ENCODE results near the gene FTSJ3.

DNA sequence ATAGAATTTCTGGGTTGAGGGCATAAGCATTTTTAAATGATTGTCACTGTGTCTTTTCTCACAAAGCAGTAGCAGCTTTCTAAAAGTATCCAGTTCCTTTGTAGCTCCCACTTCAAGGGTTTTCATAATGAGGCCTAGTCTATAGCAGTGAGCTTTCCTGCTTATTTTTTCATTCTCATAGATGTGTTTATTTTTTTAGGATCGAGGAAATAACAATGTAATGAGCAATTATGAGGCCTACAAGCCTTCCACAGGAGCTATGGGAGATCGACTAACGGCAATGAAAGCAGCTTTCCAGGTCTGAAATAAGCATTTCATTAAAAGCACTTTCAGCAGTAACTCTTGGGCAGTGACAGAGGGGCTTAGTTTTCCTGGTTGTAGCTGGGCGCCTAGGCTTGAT, 10.8 kb downstream of the FTSJ3 start:
- TF ChIP-seq EZH2 (IDR thresholded peaks at IDR 0.05; ENCODE audit: low read depth, unreplicated experiment), result no peak
- TF ChIP-seq EZH2phosphoT487 (IDR thresholded peaks at IDR 0.05; ENCODE audit: unreplicated experiment), result no peak
- TF ChIP-seq, protein P1, sequence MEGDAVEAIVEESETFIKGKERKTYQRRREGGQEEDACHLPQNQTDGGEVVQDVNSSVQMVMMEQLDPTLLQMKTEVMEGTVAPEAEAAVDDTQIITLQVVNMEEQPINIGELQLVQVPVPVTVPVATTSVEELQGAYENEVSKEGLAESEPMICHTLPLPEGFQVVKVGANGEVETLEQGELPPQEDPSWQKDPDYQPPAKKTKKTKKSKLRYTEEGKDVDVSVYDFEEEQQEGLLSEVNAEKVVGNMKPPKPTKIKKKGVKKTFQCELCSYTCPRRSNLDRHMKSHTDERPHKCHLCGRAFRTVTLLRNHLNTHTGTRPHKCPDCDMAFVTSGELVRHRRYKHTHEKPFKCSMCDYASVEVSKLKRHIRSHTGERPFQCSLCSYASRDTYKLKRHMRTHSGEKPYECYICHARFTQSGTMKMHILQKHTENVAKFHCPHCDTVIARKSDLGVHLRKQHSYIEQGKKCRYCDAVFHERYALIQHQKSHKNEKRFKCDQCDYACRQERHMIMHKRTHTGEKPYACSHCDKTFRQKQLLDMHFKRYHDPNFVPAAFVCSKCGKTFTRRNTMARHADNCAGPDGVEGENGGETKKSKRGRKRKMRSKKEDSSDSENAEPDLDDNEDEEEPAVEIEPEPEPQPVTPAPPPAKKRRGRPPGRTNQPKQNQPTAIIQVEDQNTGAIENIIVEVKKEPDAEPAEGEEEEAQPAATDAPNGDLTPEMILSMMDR (conservative IDR thresholded peaks at IDR 0.05; ENCODE audit: low read depth in 2 of 2), result no peak
- TF ChIP-seq CREB1 (CRISPR knock-in tag; IDR thresholded peaks at IDR 0.05; ENCODE audit: low read depth), result no peak
- no peak for TF ChIP-seq POLR2AphosphoS5 (IDR thresholded peaks at IDR 0.05; ENCODE audit: low read depth)
- TF ChIP-seq, protein P2, sequence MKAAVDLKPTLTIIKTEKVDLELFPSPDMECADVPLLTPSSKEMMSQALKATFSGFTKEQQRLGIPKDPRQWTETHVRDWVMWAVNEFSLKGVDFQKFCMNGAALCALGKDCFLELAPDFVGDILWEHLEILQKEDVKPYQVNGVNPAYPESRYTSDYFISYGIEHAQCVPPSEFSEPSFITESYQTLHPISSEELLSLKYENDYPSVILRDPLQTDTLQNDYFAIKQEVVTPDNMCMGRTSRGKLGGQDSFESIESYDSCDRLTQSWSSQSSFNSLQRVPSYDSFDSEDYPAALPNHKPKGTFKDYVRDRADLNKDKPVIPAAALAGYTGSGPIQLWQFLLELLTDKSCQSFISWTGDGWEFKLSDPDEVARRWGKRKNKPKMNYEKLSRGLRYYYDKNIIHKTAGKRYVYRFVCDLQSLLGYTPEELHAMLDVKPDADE (IDR thresholded peaks at IDR 0.05), result no peak
- TF ChIP-seq, protein P3, sequence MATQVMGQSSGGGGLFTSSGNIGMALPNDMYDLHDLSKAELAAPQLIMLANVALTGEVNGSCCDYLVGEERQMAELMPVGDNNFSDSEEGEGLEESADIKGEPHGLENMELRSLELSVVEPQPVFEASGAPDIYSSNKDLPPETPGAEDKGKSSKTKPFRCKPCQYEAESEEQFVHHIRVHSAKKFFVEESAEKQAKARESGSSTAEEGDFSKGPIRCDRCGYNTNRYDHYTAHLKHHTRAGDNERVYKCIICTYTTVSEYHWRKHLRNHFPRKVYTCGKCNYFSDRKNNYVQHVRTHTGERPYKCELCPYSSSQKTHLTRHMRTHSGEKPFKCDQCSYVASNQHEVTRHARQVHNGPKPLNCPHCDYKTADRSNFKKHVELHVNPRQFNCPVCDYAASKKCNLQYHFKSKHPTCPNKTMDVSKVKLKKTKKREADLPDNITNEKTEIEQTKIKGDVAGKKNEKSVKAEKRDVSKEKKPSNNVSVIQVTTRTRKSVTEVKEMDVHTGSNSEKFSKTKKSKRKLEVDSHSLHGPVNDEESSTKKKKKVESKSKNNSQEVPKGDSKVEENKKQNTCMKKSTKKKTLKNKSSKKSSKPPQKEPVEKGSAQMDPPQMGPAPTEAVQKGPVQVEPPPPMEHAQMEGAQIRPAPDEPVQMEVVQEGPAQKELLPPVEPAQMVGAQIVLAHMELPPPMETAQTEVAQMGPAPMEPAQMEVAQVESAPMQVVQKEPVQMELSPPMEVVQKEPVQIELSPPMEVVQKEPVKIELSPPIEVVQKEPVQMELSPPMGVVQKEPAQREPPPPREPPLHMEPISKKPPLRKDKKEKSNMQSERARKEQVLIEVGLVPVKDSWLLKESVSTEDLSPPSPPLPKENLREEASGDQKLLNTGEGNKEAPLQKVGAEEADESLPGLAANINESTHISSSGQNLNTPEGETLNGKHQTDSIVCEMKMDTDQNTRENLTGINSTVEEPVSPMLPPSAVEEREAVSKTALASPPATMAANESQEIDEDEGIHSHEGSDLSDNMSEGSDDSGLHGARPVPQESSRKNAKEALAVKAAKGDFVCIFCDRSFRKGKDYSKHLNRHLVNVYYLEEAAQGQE (IDR thresholded peaks at IDR 0.05; ENCODE audit: unreplicated experiment), result no peak
- TF ChIP-seq ZNF331 (CRISPR knock-in tag; IDR thresholded peaks at IDR 0.05; ENCODE audit: low read depth), result no peak
- TF ChIP-seq, protein P4, sequence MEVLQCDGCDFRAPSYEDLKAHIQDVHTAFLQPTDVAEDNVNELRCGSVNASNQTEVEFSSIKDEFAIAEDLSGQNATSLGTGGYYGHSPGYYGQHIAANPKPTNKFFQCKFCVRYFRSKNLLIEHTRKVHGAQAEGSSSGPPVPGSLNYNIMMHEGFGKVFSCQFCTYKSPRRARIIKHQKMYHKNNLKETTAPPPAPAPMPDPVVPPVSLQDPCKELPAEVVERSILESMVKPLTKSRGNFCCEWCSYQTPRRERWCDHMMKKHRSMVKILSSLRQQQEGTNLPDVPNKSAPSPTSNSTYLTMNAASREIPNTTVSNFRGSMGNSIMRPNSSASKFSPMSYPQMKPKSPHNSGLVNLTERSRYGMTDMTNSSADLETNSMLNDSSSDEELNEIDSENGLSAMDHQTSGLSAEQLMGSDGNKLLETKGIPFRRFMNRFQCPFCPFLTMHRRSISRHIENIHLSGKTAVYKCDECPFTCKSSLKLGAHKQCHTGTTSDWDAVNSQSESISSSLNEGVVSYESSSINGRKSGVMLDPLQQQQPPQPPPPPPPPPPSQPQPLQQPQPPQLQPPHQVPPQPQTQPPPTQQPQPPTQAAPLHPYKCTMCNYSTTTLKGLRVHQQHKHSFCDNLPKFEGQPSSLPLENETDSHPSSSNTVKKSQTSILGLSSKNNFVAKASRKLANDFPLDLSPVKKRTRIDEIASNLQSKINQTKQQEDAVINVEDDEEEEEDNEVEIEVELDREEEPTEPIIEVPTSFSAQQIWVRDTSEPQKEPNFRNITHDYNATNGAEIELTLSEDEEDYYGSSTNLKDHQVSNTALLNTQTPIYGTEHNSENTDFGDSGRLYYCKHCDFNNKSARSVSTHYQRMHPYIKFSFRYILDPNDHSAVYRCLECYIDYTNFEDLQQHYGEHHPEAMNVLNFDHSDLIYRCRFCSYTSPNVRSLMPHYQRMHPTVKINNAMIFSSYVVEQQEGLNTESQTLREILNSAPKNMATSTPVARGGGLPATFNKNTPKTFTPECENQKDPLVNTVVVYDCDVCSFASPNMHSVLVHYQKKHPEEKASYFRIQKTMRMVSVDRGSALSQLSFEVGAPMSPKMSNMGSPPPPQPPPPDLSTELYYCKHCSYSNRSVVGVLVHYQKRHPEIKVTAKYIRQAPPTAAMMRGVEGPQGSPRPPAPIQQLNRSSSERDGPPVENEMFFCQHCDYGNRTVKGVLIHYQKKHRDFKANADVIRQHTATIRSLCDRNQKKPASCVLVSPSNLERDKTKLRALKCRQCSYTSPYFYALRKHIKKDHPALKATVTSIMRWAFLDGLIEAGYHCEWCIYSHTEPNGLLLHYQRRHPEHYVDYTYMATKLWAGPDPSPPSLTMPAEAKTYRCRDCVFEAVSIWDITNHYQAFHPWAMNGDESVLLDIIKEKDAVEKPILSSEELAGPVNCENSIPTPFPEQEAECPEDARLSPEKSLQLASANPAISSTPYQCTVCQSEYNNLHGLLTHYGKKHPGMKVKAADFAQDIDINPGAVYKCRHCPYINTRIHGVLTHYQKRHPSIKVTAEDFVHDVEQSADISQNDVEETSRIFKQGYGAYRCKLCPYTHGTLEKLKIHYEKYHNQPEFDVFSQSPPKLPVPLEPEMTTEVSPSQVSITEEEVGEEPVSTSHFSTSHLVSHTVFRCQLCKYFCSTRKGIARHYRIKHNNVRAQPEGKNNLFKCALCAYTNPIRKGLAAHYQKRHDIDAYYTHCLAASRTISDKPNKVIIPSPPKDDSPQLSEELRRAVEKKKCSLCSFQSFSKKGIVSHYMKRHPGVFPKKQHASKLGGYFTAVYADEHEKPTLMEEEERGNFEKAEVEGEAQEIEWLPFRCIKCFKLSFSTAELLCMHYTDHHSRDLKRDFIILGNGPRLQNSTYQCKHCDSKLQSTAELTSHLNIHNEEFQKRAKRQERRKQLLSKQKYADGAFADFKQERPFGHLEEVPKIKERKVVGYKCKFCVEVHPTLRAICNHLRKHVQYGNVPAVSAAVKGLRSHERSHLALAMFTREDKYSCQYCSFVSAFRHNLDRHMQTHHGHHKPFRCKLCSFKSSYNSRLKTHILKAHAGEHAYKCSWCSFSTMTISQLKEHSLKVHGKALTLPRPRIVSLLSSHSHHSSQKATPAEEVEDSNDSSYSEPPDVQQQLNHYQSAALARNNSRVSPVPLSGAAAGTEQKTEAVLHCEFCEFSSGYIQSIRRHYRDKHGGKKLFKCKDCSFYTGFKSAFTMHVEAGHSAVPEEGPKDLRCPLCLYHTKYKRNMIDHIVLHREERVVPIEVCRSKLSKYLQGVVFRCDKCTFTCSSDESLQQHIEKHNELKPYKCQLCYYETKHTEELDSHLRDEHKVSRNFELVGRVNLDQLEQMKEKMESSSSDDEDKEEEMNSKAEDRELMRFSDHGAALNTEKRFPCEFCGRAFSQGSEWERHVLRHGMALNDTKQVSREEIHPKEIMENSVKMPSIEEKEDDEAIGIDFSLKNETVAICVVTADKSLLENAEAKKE (CRISPR knock-in tag; IDR thresholded peaks at IDR 0.05), result no peak
- TF ChIP-seq NANOG (IDR thresholded peaks at IDR 0.05; ENCODE audit: borderline replicate concordance), result no peak
